HepG2 (cell line): ENCODE data around the gene ABHD15. TPM values are rescaled to one million over a fixed set of nuclear protein-coding genes. Genes with fewer than 3 reads are reported as not detected.

Experiments used
- ADNP ChIP-seq: sonication (generic); formaldehyde crosslinking; IDR thresholded peaks from 2 replicates; pipeline ENCODE4 v1.4.0; 2020; ENCODE audit warnings: missing genetic modification reagents
- HOXD1 ChIP-seq: sonication (generic); formaldehyde crosslinking; IDR thresholded peaks from 2 replicates; pipeline ENCODE4 v1.5.0; 2020; ENCODE audit warnings: missing genetic modification reagents
- KLF6 ChIP-seq: IDR thresholded peaks from 2 replicates; pipeline ENCODE4 v1.8.0; 2016; ENCODE audit warnings: missing biosample characterization, missing genetic modification reagents
- RBFOX2 ChIP-seq: fragments of 200-400 bp; formaldehyde crosslinking; IDR thresholded peaks from 2 replicates; pipeline ENCODE4 v1.6.1; 2017; ENCODE audit warnings: low read depth, mild to moderate bottlenecking, low read length
- SRSF4 ChIP-seq: fragments of 200-400 bp; formaldehyde crosslinking; IDR thresholded peaks from one replicate; pipeline ENCODE4 v1.6.1; 2018; ENCODE audit warnings: mild to moderate bottlenecking, low read depth, low read length, moderate library complexity; ENCODE audit not compliant: poor library complexity, severe bottlenecking
- ZNF34 ChIP-seq: sonication (generic); formaldehyde crosslinking; IDR thresholded peaks from 2 replicates; pipeline ENCODE4 v1.4.0; 2020; ENCODE audit warnings: mild to moderate bottlenecking, missing genetic modification reagents, borderline replicate concordance
- ZNF460 ChIP-seq: sonication (generic); formaldehyde crosslinking; IDR thresholded peaks from 2 replicates; pipeline ENCODE4 v1.5.1; 2020; ENCODE audit warnings: missing genetic modification reagents, mild to moderate bottlenecking, borderline replicate concordance
- polyA plus RNA-seq, 8 experiments: library from polyadenylated mRNA; depleted of rRNA in 3 of 8; stranded (reverse) in 7 of 8; unstranded in 1 of 8; fragments of >200 nt; fragmentation: Illumina TruSeq in 4 of 8; extraction: Trizol in 4 of 8; gene quantifications; 2 replicates each; pipeline versions ENCODE4 v1.2.1 to v1.2.3, GENCODE V29; 2011 to 2016; ENCODE audit warnings: low read depth in 4 of 8, missing spikeins in 1 of 8, mixed read lengths in 1 of 8; ENCODE audit not compliant: insufficient read depth in 1 of 8
- total RNA-seq, 5 experiments: library from RNA; depleted of rRNA; stranded (reverse); fragments of >200 nt; fragmentation: Illumina TruSeq; extraction: Trizol; gene quantifications; 2 replicates each; pipeline ENCODE4 v1.2.3, GENCODE V29; 2016; ENCODE audit warnings: low read depth in 1 of 5
- TF ChIP-seq, protein P1 (sequence below): sonication (generic); formaldehyde crosslinking; IDR thresholded peaks from 2 replicates; pipeline ENCODE4 v1.5.0; 2020; ENCODE audit warnings: mild to moderate bottlenecking, missing genetic modification reagents, borderline replicate concordance
- TF ChIP-seq, protein P2 (sequence below): sonication (generic); formaldehyde crosslinking; IDR thresholded peaks from 2 replicates; pipeline ENCODE4 v1.4.0; 2020; ENCODE audit warnings: mild to moderate bottlenecking, missing genetic modification reagents
- TF ChIP-seq, protein P3 (sequence below): sonication (generic); formaldehyde crosslinking; IDR thresholded peaks from 2 replicates; pipeline ENCODE4 v1.5.0; 2020; ENCODE audit warnings: missing genetic modification reagents
- TF ChIP-seq, protein P4 (sequence below), 2 experiments: IDR thresholded peaks; 2 replicates each; pipeline ENCODE4 v1.6.1; 2011 to 2012; ENCODE audit warnings: low read length in 2 of 2, borderline replicate concordance in 1 of 2, low read depth in 1 of 2, mild to moderate bottlenecking in 1 of 2, moderate library complexity in 1 of 2

The ABHD15 gene
- total and polyA plus RNA-seq, 2 of the 13 experiments (the other 11 are each of a cell fraction or from before 2014, with no cell fraction given): 2.4 to 7.7 TPM

DNA sequence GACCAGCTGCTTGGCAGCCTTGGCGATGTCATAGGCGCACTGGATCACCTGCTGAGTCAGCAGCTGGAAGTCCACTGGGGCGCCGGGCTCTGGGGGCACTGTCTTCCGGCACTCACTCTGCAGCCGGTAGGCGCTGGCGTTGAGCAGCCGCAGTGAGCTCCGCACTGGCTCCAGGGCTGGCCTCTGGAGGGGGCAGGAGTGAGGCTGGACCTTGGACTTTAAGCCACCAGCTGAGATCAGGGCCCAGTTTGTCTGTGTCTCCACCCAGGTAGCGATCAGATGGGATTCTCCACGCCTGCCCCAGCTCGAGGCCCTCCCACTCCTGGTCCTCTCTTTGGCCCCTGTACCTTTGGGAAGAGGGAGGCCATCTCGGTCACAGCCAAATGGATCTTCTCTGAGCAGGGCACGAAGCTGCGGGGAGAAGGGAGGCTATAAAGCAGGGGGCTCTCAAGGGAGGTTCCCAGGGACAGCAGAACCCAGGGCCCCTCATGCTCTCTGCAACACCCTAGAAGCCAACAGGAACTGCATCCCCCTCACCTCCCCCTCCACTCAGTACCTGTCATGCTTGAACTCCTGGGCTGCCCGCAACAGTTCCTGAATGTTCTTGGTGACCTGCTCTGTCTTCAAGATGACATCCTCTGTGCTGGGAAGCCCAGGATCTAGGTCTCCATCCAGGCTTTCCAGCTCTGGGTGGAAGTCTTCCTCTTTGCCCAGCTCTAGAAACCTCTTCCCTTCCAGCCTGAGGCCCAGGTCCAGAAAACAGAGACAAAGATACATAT lies 8.1 kb upstream of the ABHD15 start (continued):
- TF ChIP-seq SRSF4 (no peak), RBFOX2 (peak; percentile 61), HOXD1 (CRISPR knock-in tag) (0 out of 2 replicates have a peak, but pooled peaks have one; percentile 24), KLF6 (CRISPR knock-in tag) (no peak), ZNF34 (CRISPR knock-in tag) (no peak), ADNP (no peak), ZNF460 (CRISPR knock-in tag) (no peak; the same call in 1 of the 2 replicates)
- TF ChIP-seq, protein P1, sequence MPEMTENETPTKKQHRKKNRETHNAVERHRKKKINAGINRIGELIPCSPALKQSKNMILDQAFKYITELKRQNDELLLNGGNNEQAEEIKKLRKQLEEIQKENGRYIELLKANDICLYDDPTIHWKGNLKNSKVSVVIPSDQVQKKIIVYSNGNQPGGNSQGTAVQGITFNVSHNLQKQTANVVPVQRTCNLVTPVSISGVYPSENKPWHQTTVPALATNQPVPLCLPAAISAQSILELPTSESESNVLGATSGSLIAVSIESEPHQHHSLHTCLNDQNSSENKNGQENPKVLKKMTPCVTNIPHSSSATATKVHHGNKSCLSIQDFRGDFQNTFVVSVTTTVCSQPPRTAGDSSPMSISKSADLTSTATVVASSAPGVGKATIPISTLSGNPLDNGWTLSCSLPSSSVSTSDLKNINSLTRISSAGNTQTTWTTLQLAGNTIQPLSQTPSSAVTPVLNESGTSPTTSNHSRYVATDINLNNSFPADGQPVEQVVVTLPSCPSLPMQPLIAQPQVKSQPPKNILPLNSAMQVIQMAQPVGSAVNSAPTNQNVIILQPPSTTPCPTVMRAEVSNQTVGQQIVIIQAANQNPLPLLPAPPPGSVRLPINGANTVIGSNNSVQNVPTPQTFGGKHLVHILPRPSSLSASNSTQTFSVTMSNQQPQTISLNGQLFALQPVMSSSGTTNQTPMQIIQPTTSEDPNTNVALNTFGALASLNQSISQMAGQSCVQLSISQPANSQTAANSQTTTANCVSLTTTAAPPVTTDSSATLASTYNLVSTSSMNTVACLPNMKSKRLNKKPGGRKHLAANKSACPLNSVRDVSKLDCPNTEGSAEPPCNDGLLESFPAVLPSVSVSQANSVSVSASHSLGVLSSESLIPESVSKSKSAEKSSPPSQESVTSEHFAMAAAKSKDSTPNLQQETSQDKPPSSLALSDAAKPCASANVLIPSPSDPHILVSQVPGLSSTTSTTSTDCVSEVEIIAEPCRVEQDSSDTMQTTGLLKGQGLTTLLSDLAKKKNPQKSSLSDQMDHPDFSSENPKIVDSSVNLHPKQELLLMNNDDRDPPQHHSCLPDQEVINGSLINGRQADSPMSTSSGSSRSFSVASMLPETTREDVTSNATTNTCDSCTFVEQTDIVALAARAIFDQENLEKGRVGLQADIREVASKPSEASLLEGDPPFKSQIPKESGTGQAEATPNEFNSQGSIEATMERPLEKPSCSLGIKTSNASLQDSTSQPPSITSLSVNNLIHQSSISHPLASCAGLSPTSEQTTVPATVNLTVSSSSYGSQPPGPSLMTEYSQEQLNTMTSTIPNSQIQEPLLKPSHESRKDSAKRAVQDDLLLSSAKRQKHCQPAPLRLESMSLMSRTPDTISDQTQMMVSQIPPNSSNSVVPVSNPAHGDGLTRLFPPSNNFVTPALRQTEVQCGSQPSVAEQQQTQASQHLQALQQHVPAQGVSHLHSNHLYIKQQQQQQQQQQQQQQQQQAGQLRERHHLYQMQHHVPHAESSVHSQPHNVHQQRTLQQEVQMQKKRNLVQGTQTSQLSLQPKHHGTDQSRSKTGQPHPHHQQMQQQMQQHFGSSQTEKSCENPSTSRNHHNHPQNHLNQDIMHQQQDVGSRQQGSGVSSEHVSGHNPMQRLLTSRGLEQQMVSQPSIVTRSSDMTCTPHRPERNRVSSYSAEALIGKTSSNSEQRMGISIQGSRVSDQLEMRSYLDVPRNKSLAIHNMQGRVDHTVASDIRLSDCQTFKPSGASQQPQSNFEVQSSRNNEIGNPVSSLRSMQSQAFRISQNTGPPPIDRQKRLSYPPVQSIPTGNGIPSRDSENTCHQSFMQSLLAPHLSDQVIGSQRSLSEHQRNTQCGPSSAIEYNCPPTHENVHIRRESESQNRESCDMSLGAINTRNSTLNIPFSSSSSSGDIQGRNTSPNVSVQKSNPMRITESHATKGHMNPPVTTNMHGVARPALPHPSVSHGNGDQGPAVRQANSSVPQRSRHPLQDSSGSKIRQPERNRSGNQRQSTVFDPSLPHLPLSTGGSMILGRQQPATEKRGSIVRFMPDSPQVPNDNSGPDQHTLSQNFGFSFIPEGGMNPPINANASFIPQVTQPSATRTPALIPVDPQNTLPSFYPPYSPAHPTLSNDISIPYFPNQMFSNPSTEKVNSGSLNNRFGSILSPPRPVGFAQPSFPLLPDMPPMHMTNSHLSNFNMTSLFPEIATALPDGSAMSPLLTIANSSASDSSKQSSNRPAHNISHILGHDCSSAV (CRISPR knock-in tag): no peak
- TF ChIP-seq, protein P2, sequence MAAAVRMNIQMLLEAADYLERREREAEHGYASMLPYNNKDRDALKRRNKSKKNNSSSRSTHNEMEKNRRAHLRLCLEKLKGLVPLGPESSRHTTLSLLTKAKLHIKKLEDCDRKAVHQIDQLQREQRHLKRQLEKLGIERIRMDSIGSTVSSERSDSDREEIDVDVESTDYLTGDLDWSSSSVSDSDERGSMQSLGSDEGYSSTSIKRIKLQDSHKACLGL (CRISPR knock-in tag): no peak; the same call in 1 of the 2 replicates
- TF ChIP-seq, protein P3, sequence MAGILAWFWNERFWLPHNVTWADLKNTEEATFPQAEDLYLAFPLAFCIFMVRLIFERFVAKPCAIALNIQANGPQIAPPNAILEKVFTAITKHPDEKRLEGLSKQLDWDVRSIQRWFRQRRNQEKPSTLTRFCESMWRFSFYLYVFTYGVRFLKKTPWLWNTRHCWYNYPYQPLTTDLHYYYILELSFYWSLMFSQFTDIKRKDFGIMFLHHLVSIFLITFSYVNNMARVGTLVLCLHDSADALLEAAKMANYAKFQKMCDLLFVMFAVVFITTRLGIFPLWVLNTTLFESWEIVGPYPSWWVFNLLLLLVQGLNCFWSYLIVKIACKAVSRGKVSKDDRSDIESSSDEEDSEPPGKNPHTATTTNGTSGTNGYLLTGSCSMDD: no peak
- TF ChIP-seq, protein P4, sequence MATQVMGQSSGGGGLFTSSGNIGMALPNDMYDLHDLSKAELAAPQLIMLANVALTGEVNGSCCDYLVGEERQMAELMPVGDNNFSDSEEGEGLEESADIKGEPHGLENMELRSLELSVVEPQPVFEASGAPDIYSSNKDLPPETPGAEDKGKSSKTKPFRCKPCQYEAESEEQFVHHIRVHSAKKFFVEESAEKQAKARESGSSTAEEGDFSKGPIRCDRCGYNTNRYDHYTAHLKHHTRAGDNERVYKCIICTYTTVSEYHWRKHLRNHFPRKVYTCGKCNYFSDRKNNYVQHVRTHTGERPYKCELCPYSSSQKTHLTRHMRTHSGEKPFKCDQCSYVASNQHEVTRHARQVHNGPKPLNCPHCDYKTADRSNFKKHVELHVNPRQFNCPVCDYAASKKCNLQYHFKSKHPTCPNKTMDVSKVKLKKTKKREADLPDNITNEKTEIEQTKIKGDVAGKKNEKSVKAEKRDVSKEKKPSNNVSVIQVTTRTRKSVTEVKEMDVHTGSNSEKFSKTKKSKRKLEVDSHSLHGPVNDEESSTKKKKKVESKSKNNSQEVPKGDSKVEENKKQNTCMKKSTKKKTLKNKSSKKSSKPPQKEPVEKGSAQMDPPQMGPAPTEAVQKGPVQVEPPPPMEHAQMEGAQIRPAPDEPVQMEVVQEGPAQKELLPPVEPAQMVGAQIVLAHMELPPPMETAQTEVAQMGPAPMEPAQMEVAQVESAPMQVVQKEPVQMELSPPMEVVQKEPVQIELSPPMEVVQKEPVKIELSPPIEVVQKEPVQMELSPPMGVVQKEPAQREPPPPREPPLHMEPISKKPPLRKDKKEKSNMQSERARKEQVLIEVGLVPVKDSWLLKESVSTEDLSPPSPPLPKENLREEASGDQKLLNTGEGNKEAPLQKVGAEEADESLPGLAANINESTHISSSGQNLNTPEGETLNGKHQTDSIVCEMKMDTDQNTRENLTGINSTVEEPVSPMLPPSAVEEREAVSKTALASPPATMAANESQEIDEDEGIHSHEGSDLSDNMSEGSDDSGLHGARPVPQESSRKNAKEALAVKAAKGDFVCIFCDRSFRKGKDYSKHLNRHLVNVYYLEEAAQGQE (IDR thresholded peaks at IDR 0.05; ENCODE audit: borderline replicate concordance in 1 of 2, low read depth in 1 of 2, low read length in 2 of 2): no peak
